ENCODE data around the gene ORM2. TPM values are rescaled to one million over a fixed set of nuclear protein-coding genes. Genes with fewer than 3 reads are reported as not detected.

ORM2 gene
- total and polyA plus RNA-seq, 7 donors = 0.38 TPM; not detected in 6

DNA sequence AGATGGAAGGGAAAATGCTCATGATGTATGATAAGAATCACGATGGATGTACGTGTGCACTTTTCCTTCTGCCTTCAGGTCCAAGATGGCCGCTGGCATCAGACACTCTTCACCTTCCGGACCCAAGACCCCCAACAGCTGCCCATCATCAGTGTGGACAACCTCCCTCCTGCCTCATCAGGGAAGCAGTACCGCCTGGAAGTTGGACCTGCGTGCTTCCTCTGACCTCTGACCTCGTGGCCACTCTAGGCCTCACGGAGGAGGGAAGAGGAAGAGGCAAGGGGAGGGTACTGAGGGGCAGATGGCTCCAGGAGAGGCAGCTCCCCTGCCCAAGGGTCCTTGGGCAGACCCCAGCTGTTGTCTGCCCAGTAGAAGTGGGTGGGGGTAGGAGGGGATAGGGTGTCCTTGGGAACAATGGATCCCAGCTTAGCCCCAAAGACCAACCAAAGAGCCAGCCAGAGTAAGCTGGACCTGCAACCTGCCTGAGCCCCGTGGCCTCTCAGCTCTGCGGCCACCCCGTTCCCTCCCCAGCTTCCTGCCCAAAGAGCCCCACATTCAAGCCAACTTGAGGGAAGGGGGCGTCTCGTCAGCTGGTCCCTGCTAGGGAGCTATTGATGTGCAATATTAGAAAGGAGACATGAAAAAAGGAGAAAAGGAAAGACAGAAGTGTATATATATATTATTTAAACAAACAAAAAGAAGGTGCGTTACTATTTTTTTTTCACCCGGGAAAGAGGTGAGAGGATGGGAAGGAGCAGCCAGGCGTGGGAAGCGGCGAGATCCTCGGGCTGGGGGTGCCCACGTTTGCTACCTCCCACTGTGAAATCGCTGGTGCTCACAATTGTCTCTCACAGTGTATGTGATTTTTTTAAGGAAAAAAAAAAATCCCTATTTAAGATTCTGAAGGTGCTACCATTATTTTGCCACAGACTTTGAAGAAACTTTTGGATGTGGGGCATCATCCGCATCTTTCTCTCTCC lies 18.9 kb upstream of the ORM2 start:
- no peak overlapping the region for H3K27ac ChIP-seq
- peaks cover 0 to under 1% (median 0%) of the 10 kb centered on the region in 4 donors for H3K4me1 ChIP-seq
- no peak overlapping the region for H3K4me3 ChIP-seq
- 88% methylated on average over 22 of the region's 22 CpGs for WGBS, 2 donors
- no peaks in the 10 kb centered on the region for H3K9me3 ChIP-seq
- DNase-seq = peak; percentile 45
- no peaks in the 10 kb centered on the region for H3K36me3 ChIP-seq
- TF ChIP-seq EP300 (IDR thresholded peaks at IDR 0.05) (no peak), POLR2AphosphoS5 (IDR thresholded peaks at IDR 0.05) (no peak), POLR2A (IDR thresholded peaks at IDR 0.05) (no peak)
- TF ChIP-seq, protein P1, sequence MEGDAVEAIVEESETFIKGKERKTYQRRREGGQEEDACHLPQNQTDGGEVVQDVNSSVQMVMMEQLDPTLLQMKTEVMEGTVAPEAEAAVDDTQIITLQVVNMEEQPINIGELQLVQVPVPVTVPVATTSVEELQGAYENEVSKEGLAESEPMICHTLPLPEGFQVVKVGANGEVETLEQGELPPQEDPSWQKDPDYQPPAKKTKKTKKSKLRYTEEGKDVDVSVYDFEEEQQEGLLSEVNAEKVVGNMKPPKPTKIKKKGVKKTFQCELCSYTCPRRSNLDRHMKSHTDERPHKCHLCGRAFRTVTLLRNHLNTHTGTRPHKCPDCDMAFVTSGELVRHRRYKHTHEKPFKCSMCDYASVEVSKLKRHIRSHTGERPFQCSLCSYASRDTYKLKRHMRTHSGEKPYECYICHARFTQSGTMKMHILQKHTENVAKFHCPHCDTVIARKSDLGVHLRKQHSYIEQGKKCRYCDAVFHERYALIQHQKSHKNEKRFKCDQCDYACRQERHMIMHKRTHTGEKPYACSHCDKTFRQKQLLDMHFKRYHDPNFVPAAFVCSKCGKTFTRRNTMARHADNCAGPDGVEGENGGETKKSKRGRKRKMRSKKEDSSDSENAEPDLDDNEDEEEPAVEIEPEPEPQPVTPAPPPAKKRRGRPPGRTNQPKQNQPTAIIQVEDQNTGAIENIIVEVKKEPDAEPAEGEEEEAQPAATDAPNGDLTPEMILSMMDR (IDR thresholded peaks at IDR 0.05) = no peak
- H3K27me3 ChIP-seq = no peaks in the 10 kb centered on the region
- intact Hi-C loops (cut with DNase I) = no loop called here

DNA sequence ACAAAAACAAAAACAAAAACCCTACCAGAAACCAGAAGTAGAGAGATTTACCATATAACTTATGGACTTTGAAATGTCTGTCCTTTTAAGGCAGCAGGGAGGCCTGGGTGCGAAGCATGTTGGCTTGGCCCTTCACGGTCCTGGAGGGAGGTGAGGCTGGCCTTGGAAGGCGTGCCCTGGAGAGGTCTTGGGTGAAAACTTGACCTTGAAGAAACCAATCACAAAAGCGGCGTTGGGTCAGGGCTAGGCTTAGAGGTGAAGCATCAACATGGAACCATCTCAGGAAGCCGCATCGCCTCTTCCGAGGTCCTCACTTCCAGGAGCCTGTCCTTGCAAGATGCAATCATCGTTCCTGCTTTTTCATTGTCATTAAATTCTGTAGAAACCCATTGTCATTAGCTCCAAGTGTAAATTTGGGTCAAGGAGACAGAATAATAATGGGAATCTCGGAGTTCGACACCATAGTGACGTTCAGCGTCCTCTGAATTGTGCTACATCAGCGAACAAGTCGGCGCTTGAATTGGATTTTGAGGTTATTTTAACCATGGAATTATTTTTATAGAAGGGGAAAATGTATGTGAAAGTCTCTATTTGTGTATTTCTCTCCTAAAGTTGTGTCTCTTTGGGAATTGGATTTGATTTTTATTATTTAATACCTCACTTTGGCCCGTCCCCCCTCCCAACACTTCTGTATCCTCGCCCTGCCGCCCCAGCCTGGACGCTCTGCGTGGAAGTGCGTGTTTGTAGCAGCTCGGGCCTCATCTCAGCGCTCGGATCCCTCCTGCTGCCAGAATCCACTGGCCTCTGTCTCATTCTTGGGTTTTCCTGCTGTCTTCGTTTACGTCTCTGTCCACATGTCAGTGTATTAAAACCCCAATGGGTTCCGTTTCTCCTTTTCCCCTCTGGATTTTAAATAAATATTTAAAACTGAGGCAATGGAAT lies 17.8 kb upstream of the ORM2 start:
- H3K27me3 ChIP-seq = no peaks in the 10 kb centered on the region
- H3K27ac ChIP-seq = no peak overlapping the region
- peak; percentile 42 for DNase-seq
- no peaks in the 10 kb centered on the region for H3K9me3 ChIP-seq
- no peaks in the 10 kb centered on the region for H3K36me3 ChIP-seq
- H3K4me1 ChIP-seq = no peaks in the 10 kb centered on the region
- 87 to 89% methylated on average over 28 of the region's 28 CpGs for WGBS, 2 donors
- TF ChIP-seq EP300 (IDR thresholded peaks at IDR 0.05) (no peak), POLR2AphosphoS5 (IDR thresholded peaks at IDR 0.05) (no peak), POLR2A (IDR thresholded peaks at IDR 0.05) (no peak)
- TF ChIP-seq, protein P1 (IDR thresholded peaks at IDR 0.05) = no peak
- intact Hi-C loops (cut with DNase I) = no loop called here
- H3K4me3 ChIP-seq = no peak overlapping the region

DNA sequence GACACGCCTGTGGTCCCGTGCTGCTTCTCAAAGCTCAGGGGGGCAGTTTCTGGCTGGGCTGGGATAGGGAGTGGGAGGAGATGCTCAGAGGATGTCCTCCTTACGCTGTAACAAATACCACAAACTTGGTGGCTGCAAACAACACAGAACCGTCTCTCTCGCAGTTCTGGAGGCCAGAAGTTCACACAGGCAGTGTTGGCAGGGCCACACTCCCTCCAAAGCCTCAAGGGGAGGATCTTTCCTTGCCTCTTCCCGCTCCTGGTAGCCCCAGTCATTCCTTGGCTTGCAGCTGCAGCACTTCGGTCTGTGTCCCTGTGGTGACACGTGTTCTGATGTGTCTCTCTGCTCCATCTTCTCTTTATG lies 17.2 kb upstream of the ORM2 start:
- Histone ChIP-seq H3K4me3 (no peak overlapping the region), H3K9me3 (no peaks in the 10 kb centered on the region), H3K27me3 (no peaks in the 10 kb centered on the region), H3K36me3 (no peaks in the 10 kb centered on the region), H3K27ac (no peak overlapping the region), H3K4me1 (no peaks in the 10 kb centered on the region)
- intact Hi-C loops (cut with DNase I) = no loop called here
- WGBS, 2 donors = 68 to 74% methylated on average over 8 of the region's 8 CpGs
- no peak for TF ChIP-seq POLR2AphosphoS5 (IDR thresholded peaks at IDR 0.05)
- TF ChIP-seq, protein P1 (IDR thresholded peaks at IDR 0.05) = no peak
- TF ChIP-seq EP300 (IDR thresholded peaks at IDR 0.05) = no peak
- TF ChIP-seq POLR2A (IDR thresholded peaks at IDR 0.05) = no peak
- DNase-seq = peak; percentile 46

DNA sequence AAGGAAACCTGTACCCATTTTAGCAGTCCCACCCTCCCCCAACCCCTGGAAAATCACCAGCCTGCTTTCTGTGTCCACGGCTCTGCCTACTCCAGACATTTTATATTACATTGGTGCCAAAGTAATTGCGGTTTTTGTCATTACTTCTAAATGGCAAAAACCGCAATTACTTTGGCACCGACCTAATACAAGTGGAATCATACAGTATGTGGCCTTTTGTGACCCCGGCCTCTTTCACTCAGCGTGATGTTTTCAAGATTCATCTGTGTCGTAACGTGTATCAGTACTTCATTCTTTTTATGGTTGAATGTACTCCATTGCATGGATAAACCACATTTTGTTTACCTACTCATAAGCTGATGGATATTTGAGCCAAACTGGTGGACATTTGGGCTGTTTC lies 16.5 kb upstream of the ORM2 start:
- Histone ChIP-seq H3K27me3 (no peaks in the 10 kb centered on the region), H3K36me3 (no peaks in the 10 kb centered on the region), H3K4me1 (no peaks in the 10 kb centered on the region), H3K9me3 (no peaks in the 10 kb centered on the region), H3K4me3 (no peak overlapping the region), H3K27ac (no peak overlapping the region)
- TF ChIP-seq POLR2A (IDR thresholded peaks at IDR 0.05) (no peak), POLR2AphosphoS5 (IDR thresholded peaks at IDR 0.05) (no peak), EP300 (IDR thresholded peaks at IDR 0.05) (no peak)
- TF ChIP-seq, protein P1 (IDR thresholded peaks at IDR 0.05) = no peak
- WGBS, 2 donors = 86 to 91% methylated on average over 8 of the region's 8 CpGs
- DNase-seq = no peak
- intact Hi-C loops (cut with DNase I) = no loop called here

Measured in sigmoid colon (tissue), 7 donors.